T-helper 2 cell (primary cell): ENCODE measurements around the gene ADGRL1.
"Not testable (repeated sequence)": the region's sequence is repeated elsewhere in the genome, so short reads cannot be mapped to it uniquely, and the experiment has no call there.

Experiments used
- DNase-seq, 5 experiments: peaks; one replicate each; pipeline versions ENCODE4 v3.0.0 to v3.0.0-alpha.2; 2012 to 2022

The ADGRL1 gene

DNA sequence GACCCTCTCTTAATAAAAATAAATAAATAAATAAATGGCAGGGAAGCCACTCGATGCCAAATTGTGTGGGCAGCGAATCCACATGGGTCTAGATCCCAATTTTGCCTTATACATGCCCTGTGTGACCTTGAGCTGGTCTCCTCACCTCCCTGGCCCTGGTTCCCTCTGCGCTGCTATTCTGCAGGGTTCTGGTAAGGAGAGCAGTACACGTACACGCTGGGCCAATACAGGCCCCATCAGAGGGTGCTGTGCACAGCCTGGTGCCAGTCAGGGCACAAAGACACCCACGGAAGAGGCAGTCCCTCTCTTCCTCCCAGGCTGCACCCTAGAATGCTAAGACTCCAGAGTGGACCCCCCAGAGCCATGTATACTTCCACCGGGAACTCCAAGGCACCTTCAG, 17.9 kb downstream of the ADGRL1 start:
- not testable (repeated sequence) for DNase-seq

GRCh38 chr19:14187561-14187960, 18.4 kb downstream of the ADGRL1 start:
- no peak for DNase-seq

DNA sequence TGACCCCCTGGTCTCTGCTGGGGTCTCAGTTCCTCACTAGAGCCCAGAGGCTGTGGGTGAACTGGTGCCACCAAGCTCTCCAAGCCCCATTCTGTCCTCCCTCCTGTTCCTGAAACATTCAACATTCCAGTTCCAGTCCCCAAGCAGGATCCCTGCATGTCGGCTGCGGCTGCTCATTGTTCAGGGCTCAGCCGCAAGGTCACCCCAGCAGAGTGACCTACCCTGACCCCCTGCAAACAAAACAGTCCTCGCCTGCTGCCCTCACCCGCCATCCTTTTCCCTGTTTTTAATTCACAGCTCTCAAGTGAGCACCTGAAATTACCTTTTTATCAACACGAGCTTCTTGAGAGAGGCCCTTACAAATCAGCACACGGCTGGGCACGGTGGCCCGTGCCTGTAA, 19.3 kb downstream of the ADGRL1 start:
- not testable (repeated sequence) for DNase-seq

DNA sequence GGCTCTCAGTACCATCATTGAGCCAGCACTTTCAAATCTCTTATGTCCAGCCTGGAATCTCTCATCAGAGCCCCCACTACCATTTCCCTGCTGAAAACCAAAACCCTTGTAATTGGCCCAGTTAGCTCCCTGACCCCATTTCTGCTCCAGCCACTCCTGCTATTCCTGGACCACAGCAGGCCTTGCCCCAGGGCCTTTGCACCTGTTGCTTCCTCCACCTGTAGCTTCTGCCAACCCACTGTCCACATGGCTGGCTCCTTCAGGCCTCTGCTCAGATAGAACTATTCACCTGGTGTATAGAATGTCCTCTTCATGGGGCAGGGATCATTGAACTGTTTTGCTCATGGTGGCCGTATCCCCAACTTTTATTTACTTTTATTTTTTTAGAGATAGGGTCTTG, 20.3 kb downstream of the ADGRL1 start:
- not testable (repeated sequence) for DNase-seq

- no peak for DNase-seq
Observed at GRCh38 chr19:14185158-14185557, 20.8 kb downstream of the ADGRL1 start.

GRCh38 chr19:14183741-14184350, 22.1 kb downstream of the ADGRL1 start:
- DNase-seq, result no peak

DNA sequence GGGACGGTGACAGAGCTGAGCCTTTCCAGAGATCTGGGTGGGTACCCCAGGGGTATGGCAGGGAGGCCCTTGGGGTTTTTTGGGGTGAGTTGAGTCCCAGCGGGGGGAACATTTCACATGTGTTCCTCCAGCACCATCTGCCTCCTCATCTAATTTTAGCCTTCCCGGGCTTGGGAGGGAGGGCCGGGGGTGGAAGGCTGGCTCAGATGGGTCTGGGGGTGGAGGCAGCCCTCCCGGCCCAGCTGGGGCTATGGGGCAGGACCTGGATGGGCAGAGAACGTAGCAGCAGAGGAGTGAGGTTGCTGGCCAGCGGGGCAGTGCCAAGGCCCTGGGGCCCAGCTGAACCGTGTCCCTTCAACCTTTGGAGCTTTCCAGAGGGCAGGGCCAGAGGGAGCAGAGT, 23.5 kb downstream of the ADGRL1 start:
- no peak for DNase-seq

- DNase-seq, result no peak
Observed at GRCh38 chr19:14181906-14182305, 24.1 kb downstream of the ADGRL1 start.

DNA sequence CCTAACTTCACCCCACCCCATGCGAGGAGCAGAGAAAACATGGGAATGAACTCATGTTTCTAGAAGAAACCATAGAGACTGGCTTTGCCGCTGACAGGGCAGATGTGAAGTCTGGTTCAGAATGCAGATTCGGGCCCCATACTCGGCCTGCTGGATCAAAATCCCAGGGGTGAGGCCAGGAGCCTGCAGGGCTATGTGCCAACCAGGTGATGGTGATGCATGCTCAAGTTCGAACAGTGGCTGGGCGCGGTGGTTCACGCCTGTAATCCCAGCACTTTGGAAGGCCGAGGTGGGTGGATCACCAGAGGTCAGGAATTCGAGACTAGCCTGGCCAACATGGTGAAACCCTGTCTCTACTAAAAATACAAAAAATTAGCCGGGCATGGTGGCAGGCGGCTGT, 24.8 kb downstream of the ADGRL1 start:
- DNase-seq, result not testable (repeated sequence)

DNA sequence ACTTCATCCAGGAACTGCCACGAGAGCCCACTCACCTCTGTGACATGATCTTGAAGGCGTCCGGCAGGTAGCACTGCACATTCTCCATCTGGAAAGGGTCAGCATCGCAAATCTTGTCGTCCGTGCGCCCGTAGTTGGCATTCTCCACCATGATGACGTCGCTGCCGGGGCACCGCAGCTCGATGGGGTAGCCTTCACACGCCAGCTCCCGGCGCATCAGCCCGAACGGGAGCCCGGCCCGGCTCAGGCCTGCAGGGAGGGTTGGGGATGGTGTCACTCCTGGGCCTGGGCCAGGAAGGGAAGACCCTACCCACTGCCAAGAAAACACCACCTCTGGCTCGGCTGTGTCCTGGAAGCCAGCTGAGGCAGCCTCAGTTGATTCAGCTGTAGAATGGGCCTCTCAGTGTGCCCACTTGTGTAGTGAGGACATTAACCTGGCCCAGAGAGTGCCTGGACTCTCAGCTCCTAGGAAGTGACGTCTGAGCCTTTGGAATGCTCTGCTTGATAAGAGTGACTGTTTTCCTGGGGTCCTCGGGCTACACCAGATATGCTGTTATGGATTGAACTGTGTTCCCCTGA, 28.4 kb downstream of the ADGRL1 start:
- no peak for DNase-seq

DNA sequence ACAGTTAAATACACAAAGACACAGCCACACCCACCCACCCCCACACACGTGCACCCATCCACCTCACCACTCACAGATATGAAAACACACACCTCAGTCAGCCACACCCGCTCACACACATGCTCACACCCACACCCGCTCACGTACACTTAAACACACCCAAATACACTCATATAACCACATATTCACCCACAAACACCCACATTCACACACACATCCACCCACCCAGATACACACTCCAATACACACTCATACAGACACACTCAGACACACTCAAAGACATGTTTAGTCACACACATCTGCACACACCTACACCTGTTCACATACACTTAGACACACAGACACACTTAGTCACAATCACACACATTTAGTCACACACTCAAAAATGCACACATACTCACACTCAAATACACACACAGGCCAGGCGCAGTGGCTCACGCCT, 30.6 kb downstream of the ADGRL1 start:
- DNase-seq, result peak in 1 of 5 experiments; percentile 46

DNA sequence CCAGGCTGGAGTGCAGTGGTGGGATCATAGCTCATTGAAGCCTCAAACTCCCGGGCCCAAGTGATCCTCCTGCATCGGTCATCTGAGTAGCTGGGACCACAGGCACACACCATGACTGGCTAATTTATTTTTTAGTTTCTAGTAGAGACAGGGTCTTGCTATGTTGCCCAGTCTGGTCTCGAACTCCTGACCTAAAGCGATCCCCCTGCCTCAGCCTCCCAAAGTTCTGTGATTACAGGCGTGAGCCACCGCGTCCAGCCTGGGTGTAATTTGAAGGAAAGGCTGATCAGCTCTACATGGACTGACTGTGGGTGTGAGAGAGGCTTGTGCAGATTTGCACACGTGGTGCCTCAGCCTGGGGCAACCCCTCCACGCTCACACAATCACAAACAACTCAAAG, 31.1 kb downstream of the ADGRL1 start:
- no peak for DNase-seq

DNA sequence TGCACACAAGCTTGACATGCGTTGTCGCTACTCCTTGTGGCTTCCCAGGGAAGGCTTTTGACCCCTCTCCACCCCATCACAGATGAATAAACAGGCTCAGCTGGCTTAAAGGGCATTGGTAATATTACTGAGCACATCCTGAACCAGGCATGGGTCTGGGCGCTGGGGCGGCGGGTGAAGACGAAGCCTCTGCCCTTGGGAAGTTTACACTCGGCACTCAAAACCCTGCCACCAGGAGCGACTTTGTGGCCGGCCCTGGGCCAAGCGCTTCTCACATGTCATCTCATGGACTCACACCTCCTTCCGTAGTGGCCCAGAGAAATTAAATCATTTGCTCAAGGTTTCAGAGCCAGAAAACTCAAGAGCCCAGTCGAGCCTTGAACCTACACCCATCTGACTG, 37.0 kb downstream of the ADGRL1 start:
- DNase-seq, result no peak

- peak in 1 of 5 experiments; percentile 25 for DNase-seq
Observed at GRCh38 chr19:14168259-14168972, 37.6 kb downstream of the ADGRL1 start.

DNA sequence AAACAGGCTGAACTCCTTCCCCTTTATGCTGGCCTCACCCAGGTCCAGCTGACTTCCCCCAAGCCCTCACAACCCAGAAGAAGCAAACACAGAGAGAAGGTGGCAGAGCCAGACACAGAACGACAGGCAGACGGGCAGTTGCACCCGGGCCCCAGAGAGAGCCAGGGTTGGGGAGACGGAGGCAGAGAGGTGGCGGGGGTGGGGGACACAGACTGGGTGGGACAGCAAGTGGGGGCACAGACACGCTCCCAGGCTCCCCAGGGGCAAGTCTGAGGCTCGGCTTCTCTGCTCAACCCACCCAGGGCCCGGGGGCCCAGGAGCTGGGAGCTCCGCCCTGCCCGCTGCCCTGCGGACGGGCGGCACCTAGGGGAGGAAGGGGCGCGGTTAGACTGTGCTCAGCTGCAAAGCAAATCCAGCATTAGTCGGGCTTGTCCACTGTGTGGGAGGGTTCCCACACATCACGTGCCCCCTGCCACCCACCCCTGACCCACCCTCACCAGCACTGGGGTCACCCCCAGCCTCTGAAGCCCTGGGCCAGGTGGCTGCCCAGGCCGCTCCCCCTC, 38.3 kb downstream of the ADGRL1 start:
- DNase-seq, result peak in 2 of 5 experiments; percentile 21 to 22

DNA sequence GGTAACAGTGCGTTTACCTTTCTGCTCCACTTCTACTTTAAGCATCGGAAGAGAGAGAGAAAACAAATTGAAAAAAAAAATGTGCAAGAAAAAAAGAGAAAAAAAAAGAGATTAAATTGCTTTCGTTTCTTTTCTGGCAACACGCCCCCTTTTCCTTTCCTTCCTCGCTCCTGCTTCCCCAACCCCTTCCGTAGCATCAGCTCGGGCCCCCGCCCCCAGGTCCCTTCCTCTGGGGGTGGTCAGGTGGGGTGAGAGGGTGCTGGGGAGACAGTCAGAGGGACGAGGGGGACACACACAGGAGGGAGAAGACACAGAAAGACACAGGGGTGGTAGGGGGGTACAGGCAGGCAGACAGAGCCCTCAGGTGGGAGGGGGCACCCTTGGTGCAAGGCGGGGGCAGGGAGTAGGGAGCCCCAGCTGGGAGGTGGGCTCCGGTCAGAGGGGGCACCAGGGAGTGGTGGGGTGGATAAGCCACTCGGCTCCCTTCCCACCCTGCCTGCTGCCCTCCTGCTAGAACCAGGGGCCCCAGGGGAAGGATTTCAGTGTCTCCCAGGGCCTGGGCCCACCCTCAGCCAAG, 38.9 kb downstream of the ADGRL1 start:
- peak in 1 of 5 experiments; percentile 36 for DNase-seq

- peak in 2 of 5 experiments; percentile 21 to 61 for DNase-seq
Observed at GRCh38 chr19:14165990-14166830, 39.8 kb downstream of the ADGRL1 start.

- no peak for DNase-seq
Observed at GRCh38 chr19:14164724-14165493, 41.1 kb downstream of the ADGRL1 start.

DNA sequence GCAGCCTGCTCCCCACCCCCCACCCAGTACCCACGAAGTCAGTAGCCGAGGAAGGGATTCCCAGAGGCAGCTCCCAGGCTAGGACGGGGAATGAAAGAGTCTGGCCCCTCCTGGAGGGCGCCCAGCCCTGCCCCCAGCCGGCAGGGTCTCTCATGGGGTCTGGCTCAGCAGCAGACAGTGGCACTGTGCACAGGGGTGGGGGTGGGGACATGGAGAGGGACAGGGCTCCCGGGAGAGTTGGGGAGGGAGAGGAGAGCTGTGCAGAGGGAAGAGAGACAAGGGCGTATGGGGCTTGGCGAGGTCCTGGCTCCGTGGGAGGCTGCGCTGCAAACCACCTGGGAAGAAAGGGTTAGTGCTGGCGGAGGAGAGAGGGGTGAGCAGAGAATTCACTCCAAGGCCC, 41.9 kb downstream of the ADGRL1 start:
- no peak for DNase-seq

DNA sequence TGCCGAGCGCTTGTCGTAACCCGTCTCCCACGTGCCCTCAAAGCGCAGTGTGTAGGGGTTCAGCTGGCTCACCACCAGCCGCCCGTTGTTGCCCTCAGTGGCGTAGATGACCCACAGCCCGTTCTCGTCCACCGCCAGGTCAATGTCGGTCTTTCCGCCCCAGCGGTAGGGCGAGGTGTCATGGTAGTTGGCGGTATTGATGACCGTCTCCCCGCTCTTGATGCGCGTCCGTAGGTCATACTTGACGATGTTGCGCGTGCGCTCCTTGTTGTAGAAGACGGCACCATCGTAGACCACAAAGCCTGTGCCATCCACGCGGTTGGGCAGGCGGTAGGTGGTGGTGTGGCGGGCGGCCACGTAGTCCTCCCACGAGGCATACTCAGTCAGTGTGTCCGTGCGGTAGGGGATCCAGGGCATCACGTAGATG, 43.1 kb downstream of the ADGRL1 start:
- DNase-seq, result no peak

- DNase-seq, result no peak
Observed at GRCh38 chr19:14161305-14161704, 44.7 kb downstream of the ADGRL1 start.
